ENCODE results near the gene OTUD3. TPM values are rescaled to one million over a fixed set of nuclear protein-coding genes. Genes with fewer than 3 reads are reported as not detected.

OTUD3 gene
- total RNA-seq, 4 donors from 2014 or later, result 3.9 to 7.3 (median 5.9) TPM

DNA sequence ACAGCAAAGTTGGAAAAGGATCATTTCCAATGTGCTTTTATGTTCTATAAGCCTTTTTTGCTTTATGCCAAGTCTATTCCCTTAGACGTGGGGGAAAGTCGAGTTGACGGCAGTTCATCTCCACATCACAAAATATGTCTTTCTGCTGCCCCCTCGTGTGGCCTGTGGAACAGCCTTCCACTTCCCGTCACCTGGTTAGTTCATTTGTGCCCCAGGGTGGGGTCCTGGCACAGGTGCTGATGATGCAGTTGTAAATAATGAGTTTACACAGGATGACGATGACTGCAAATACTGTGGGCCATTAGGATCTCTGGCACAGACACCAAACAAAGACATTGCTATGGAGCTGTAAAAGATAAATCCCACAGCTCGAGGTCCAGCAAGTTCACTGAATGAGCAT lies 10.0 kb upstream of the OTUD3 start:
- TF ChIP-seq, protein P1, sequence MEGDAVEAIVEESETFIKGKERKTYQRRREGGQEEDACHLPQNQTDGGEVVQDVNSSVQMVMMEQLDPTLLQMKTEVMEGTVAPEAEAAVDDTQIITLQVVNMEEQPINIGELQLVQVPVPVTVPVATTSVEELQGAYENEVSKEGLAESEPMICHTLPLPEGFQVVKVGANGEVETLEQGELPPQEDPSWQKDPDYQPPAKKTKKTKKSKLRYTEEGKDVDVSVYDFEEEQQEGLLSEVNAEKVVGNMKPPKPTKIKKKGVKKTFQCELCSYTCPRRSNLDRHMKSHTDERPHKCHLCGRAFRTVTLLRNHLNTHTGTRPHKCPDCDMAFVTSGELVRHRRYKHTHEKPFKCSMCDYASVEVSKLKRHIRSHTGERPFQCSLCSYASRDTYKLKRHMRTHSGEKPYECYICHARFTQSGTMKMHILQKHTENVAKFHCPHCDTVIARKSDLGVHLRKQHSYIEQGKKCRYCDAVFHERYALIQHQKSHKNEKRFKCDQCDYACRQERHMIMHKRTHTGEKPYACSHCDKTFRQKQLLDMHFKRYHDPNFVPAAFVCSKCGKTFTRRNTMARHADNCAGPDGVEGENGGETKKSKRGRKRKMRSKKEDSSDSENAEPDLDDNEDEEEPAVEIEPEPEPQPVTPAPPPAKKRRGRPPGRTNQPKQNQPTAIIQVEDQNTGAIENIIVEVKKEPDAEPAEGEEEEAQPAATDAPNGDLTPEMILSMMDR (IDR thresholded peaks at IDR 0.05; ENCODE audit: low read depth), result no peak

DNA sequence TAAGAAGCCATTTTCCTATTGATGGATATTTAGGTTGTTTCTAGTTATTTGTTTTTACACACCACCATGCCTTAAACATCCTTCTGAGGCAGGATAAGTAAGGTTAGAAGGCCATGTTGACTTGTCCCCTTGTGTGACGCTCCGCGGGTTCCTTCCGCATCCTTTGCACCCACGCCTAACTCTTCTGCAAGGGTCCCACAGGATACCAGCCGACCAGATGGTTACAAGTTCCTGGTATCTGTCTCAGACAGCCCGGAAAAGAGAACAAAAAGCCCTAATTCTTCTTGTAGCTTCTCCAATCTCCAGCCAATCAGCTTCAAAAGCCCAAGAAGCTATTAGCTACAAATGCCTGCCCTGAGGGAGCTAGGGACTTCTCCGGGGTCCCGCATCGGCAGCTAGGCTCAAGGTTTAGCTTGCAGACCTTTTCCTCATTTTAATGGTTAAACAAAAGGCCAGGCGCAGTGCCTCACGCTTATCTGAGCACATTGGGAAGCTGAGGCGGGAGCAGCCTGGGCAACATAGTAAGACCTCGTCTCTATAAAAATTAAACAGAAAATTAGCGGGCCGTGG lies 4.9 kb upstream of the OTUD3 start:
- TF ChIP-seq, protein P1 (IDR thresholded peaks at IDR 0.05; ENCODE audit: low read depth), result no peak

DNA sequence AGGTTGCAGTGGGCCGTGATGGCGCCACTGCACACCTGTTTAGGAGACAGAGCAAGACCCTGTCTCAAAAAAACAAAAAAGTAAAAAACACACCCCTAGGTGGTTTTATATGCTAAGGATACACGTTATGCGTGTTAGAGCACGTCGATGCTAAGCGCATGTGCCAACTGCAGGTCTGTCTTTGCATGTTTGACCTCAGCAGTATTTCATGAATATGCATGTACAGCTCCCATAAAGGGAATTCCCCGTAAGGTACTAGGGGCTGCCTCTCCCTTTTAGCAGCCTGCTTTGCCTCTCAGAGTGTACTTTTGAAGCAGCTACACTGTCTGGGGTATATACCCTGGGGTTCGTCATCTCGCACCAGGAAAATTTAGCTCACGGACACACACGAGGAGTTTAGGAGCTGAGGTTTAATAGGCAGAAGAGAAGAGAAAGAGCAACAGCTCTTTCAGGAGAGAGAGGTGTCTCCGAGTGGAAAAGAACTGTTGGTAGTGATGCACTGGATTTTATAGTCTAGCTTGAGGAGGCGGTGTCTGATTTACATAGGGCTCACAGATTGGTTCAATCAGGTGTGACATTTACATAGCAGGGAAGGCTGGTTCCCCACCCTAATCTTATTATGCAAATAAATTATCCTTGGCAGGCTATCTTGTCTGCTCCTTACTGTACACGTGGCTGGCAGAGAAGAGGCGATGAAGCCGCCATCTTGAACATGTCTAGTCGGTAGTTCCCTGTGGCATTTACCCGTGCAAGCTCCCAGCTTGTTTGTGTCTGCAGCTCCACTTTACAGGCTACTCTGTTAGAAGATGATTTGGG lies 4.2 kb upstream of the OTUD3 start:
- TF ChIP-seq, protein P1 (IDR thresholded peaks at IDR 0.05; ENCODE audit: low read depth), result no peak

DNA sequence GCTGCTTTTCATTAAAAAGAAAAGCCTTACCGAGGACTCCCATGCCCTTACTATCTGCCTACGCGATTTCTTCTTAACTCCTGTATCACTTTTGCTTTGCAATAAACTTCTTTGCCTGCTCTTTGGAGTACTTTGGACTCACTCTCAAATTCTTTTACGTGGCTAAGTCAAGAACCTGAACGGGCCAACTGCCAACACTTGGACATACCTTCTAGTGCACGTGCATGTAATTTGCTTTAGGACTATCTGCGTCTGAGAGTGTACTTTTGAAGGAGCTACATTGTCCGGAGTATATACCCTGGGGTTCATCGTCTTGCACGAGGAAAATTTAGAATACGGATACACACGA lies 3.6 kb upstream of the OTUD3 start:
- TF ChIP-seq, protein P1 (IDR thresholded peaks at IDR 0.05; ENCODE audit: low read depth), result no peak

DNA sequence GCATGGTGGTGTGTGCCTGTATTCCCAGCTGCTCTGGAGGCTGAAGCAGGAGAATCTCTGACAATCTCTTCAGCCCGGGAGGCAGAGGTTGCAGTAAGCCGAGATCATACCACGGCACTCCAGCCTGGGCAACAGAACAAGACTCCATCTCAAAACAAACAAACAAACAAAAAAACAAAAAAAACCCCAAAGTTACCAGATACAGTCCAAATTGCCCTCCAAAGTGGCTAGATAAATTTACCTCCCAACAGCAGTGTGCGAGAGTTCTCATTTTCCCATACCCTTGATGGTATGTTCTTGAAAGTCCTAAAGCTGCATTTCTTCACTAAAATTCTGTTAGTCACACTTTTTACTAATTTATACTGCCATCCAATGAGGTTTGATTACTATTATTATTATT lies 3.0 kb upstream of the OTUD3 start:
- TF ChIP-seq, protein P1 (IDR thresholded peaks at IDR 0.05; ENCODE audit: low read depth), result no peak

DNA sequence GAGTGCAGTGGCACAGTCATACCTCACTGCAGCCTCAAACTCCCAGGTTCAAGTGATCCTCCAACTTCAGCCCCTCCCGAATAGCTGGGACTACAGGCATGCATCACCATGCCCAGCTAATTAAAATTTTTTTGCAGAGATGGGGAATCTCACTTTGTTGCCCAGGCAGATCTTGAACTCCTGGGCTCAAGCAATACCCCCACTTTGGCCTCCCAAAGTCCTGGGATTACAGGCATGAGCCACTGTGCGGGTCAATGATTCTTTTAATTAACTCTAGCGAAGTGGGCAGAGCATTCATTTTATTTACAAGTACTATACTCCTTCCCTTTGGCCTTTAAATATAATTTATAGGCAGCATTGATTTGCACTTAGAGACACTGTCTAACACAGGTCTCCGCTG lies 2.5 kb upstream of the OTUD3 start:
- TF ChIP-seq, protein P1 (IDR thresholded peaks at IDR 0.05; ENCODE audit: low read depth), result no peak

DNA sequence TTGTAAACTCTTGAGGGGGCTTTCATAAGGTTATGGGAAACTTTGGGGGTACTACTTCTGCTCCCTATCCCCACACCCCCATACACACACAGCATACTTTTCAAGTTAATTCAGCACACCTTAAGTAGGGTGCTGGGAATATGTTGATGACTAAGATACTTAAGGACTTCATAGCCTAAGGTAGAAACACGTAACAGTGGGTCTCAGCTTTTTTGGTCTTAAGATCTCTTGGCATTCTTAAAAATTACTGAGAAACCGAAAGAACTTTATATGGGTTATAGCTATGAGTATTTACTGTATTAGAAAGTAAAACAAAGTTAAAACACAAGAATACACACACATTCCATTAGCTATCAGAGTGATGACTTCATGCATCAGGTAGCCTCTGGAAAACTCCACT lies 2.1 kb downstream of the OTUD3 start:
- TF ChIP-seq, protein P1 (IDR thresholded peaks at IDR 0.05; ENCODE audit: low read depth), result no peak
